SK-N-MC (cell line): ENCODE results near the gene PODNL1.
A peak's percentile ranks its signal among the peaks of the same experiment; 100 is the strongest.

ENCODE experiments used
- DNase-seq: peaks from one replicate; pipeline ENCODE4 v3.0.0-alpha.2; 2011; ENCODE audit warnings: low read depth, low spot score
- H3K27ac ChIP-seq: fragments of 200-600 bp; sonication (generic); 2 replicates; pipeline ENCODE4 v1.5.1; 2016; ENCODE audit warnings: mixed run types
- H3K36me3 ChIP-seq: fragments of 200-600 bp; sonication (generic); 2 replicates; pipeline ENCODE4 v1.6.1; 2017; ENCODE audit warnings: antibody characterized with exemption, low read length, mixed read lengths; ENCODE audit not compliant: insufficient read depth
- H3K4me3 ChIP-seq: fragments of 200-600 bp; sonication (generic); 2 replicates; pipeline ENCODE4 v1.5.1; 2016
- H3K9ac ChIP-seq: fragments of 200-600 bp; sonication (generic); 2 replicates; pipeline ENCODE4 v1.8.0; 2017; ENCODE audit warnings: mixed run types, mixed read lengths; ENCODE audit not compliant: insufficient read length
- H3K9me3 ChIP-seq: fragments of 200-600 bp; sonication (generic); 2 replicates; pipeline ENCODE4 v1.6.1; 2017; ENCODE audit warnings: low read depth, mild to moderate bottlenecking, antibody characterized with exemption, low read length, moderate library complexity, mixed read lengths
- EZH2 ChIP-seq: fragments of 200-600 bp; sonication (generic); IDR thresholded peaks from one replicate; pipeline ENCODE4 v1.6.1; 2017; ENCODE audit warnings: antibody characterized with exemption
- FOXP2 ChIP-seq: optimal IDR thresholded peaks from 2 replicates; pipeline ENCODE3; 2011; ENCODE audit warnings: mild to moderate bottlenecking, moderate library complexity; ENCODE audit not compliant: insufficient read depth; ENCODE audit errors: extremely low read length, control extremely low read depth
- POLR2AphosphoS5 ChIP-seq: IDR thresholded peaks from 2 replicates; pipeline ENCODE4 v1.6.1; 2012; ENCODE audit warnings: mild to moderate bottlenecking, low read depth, low read length, borderline replicate concordance

Gene PODNL1

DNA sequence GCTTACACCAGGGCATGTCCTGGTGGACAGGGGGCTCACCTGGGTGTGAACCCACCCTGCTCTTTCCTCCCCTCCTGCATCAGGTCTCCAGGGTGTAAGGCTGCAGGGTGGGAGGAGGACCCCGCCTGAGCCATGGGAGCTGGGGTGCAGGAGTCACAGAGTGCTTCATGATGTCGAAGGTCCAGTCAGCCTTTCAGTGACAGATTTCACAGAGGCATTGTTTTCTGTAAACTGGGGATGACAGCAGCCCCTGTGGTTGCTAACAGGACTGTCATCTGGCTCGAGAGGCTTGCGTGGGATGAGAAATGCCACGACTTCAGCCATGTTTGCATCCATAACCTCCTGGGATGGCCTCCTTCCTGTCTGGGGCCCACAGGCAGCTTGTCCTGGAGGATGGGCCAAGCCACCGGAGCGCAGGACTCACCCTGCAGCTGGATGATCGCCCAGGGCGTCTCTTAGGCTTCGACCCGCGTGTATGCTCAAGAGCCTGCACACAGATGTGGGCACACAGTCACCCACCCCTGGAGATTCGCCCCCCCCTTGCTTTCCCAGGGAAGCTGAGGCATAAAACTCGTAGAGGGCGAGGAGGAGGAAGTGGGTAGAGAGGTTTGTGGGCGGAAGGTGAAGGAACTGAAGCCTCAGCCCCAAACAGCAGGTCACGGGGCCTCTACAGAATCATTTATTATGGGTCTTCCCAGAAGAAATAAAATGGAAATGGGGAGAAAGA, 56.4 kb downstream of the PODNL1 start:
- no peaks in the 10 kb centered on the region for H3K9me3 ChIP-seq
- DNase-seq: no peak
- no peak for TF ChIP-seq POLR2AphosphoS5
- TF ChIP-seq EZH2: no peak
- TF ChIP-seq FOXP2: no peak
- H3K9ac ChIP-seq: no peak overlapping the region
- peak overlapping the region; percentile 42; the same call in 1 of the 2 replicates for H3K27ac ChIP-seq
- no peak overlapping the region for H3K4me3 ChIP-seq
- no peaks in the 10 kb centered on the region for H3K36me3 ChIP-seq

DNA sequence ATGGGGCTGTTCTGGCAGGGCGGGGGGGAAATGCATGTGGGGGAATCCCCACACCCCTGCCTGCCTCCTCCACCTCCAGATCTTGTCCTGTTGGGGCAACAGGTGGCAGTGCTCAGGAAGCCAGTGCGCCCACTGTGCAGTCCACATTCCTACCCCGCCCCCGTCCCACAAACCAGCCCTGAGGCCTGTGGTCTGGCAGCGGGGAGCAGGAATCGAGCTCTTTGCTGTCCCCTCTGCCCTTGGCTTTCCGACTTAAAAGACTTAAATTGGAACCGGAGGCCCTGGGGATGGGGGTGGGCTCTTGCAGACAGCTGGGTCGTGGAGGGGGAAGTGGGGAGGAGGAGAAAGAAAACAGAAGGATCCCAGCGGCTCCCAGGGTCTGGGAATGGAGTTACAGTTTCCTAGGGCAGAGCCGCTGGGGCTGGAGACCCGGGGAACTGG, 56.9 kb downstream of the PODNL1 start:
- H3K9me3 ChIP-seq: no peaks in the 10 kb centered on the region
- no peak for DNase-seq
- H3K4me3 ChIP-seq: no peak overlapping the region
- H3K36me3 ChIP-seq: no peaks in the 10 kb centered on the region
- no peak overlapping the region for H3K27ac ChIP-seq
- TF ChIP-seq POLR2AphosphoS5: no peak
- no peak for TF ChIP-seq EZH2
- TF ChIP-seq FOXP2: no peak
- no peak overlapping the region for H3K9ac ChIP-seq
